Stimulated activated CD4-positive, alpha-beta T cell treated with anti-CD3 and anti-CD28 coated beads, Interleukin-4, amount 100 ng/mL, for 48 hours (primary cell): ENCODE data around the gene ATP8A2.
A peak's percentile ranks its signal among the peaks of the same experiment; 100 is the strongest.

ENCODE experiments used
- DNase-seq, 2 donors: peaks; one replicate each; pipeline ENCODE4 v3.0.0-alpha.2; 2020; ENCODE audit warnings: low read depth in 2 of 2

ATP8A2 gene

GRCh38 chr13:25965596-25965995 lies 593.8 kb downstream of the ATP8A2 start:
- DNase-seq = no peak

DNA sequence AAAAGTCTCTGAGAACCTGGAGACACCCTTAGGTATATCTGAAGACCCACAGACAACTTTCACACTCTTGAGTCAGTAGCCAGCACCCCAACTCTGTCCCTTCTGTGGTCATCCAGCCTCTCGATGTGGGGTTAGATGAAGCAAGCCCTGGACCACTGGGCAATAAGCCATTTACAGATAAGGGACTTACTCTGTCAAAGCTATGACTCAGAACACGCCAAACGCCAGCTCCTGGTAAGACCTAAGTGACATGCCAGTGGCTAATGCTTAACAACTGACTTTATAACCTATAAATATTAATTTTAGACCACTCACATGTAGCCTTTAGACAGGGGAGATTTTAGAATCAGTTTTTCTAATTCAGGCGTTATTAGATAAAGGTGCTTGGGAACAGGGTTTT lies 594.3 kb downstream of the ATP8A2 start:
- no peak for DNase-seq

DNA sequence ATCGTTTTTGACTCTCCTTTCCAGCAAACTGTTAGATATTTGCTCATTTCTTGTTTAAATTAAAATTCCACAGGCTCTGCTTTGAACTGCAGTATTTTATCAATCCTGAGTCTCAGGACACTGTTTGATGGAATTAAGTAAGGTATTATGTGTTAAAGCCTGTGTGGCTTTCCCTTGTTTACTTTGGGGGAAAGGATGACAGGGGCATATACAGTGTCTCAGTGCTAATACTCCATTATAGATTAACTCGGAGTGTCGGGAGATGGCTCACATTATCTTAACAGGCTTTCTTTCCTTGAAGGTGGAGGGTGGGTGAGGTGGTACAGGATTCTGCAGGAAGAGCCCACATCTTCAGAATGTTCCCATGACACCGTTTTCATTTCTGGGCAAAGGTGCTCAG lies 595.4 kb downstream of the ATP8A2 start:
- DNase-seq = no peak

DNA sequence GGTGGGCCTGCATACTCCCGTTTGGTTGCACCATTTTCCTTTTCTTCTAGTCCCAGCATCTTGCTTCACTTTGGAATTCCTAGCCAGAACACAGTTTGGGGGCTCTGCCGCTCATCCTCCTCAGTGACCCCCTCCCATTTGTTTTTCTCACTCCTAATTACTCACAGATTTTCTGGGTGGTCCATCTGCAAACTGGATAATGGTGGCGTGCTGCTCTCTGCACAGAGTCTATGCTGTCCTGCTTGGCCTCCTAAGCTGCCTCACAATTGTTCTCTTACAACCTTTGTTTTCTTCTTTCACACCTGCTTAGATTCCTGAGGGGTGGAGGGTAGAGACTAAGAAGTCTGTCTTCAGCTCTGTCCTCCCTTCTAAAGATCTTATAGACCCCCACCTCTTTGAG lies 599.3 kb downstream of the ATP8A2 start:
- DNase-seq = no peak

- DNase-seq = no peak
Observed at GRCh38 chr13:25971459-25972145, 599.8 kb downstream of the ATP8A2 start.

- DNase-seq = no peak
Observed at GRCh38 chr13:25973085-25973484, 601.3 kb downstream of the ATP8A2 start.

DNA sequence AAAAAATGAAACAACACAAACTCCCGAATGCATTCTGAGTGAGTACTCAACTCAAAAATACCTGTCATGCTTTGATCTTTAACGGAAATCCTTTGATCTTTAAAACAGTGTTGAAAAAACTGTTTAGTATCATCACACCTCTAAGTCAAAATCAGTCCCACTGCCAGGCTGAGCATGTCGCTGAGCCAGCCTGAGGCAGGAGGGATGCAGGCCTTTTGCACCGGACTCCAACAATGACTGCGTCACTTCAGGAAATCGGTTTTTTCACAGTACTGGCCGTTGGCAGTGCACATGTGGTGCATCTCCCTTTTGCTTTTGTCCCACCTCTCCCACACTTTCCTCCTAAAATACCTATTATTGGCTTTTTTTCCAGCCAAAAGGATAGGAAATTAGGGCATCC lies 601.8 kb downstream of the ATP8A2 start:
- no peak for DNase-seq

- DNase-seq = no peak
Observed at GRCh38 chr13:25977216-25977615, 605.4 kb downstream of the ATP8A2 start.

DNA sequence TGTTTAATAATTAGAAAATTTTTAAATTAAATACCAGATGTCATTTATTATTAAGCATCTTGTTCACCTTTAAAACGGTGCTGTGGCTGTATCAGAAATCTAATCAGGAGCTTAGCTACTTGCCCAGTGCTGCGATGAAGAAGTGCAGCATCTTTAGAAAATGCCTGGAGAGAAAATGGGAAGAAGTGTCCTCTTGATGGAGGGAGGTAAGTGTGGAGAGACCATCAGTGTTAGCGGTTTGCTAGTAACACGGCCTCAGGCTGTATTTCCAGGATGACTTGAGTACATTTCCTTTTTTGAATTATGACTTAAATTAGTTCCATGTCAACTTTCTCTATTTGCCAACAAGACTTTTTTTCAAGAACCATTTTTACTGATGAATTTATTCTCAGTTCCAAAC lies 605.9 kb downstream of the ATP8A2 start:
- DNase-seq = no peak

DNA sequence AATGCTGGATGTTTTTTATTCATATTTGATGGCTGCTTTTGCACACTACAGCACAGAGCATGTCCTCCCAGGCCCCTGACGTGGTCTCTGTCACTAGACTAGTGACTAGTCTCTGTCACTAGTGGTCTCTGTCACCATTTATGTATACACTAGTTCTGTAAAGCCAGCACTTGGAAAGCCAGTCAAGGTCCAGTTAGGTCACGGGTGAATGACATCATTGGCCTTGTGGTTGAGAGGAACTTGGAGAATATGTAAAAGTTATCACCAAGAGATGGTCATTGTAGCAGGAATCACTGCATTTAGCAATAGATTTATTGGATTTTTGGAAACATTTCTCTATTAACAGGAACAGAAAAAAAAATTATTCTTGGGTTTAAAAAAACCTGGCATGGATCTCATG lies 607.2 kb downstream of the ATP8A2 start:
- DNase-seq = no peak

- DNase-seq = no peak
Observed at GRCh38 chr13:25979371-25979770, 607.6 kb downstream of the ATP8A2 start.

- DNase-seq = no peak
Observed at GRCh38 chr13:25980255-25980654, 608.5 kb downstream of the ATP8A2 start.

DNA sequence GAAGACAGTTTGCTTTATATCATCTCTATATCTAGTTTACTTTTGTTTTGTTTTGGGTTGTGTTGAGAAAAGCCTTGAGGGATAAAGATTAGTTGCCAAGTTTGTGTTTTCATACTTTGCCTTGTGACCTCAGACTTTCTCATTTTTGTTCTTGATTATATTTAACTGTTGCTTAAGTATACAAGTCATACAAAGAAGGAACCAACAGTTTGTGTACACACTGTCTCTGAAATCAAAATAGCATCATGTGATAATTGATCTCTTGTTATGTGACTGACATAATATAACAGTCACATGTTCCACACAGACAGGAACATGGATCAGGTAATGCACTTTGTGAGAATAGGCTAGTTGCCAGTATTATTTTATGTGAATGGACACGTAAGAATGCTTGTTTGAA lies 609.3 kb downstream of the ATP8A2 start:
- DNase-seq = no peak

GRCh38 chr13:25982907-25983306 lies 611.1 kb downstream of the ATP8A2 start:
- no peak for DNase-seq

- DNase-seq = no peak
Observed at GRCh38 chr13:25987987-25988386, 616.2 kb downstream of the ATP8A2 start.

- DNase-seq = no peak
Observed at GRCh38 chr13:25988661-25989060, 616.9 kb downstream of the ATP8A2 start.

DNA sequence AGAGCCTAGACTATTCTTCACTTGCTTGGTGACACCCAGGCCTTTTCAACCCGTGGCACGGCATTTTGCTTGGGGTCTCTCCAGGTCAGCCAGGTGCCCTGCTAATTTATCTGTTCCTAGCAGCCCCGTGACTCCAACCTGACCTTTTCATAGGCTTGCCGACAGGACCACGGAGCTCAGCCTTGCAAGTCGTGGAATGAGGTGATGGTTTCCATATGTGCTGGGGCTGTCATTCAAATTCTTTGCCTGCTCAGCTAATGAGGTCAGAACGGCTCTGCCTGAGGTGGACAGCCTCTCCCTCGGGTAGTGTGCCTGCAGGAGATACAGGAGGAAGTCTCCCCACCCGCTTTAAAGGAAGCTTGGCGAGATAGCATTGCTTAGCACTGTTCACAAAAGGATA lies 619.0 kb downstream of the ATP8A2 start:
- no peak for DNase-seq

- no peak for DNase-seq
Observed at GRCh38 chr13:25992076-25992475, 620.3 kb downstream of the ATP8A2 start.

DNA sequence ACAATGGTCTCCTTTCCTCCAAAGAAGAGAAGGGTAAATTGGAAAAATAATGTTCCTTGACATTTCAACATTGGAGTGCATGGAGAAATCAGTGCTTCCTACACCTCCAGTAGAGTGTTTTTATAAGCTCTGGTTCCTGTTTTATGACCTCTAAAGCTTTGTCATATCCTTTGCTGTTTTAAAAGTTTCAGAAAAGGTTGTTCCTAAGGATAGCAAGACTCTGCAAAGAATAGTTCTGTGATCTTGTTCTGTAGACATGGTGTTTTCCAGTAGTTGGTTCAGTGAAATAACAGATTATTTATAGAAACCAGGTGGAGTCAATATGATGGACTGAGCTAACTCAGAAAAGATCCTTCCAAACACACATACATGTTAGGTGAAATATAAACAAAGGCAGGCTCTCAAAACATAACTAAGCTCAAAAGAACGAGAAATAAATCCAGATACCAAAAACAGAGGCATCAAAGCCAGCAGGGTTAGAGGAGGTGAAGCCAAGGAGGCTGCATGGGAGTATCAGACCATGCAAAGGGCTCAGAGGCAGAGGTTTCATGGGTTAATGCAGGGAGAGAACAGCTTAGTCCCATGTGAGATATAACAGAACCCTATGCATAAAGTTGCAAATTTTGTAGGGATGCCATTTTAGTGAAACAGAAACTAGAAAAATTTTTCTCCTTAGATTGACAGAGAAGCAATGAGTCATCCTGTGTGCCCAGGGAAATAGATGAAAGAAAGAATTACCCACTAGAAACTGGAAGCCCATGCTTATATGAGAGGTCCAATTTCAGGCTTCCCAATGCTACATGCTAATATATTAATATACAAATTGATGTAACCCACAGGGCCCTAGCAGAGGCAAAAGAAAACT lies 635.7 kb downstream of the ATP8A2 start:
- no peak for DNase-seq

DNA sequence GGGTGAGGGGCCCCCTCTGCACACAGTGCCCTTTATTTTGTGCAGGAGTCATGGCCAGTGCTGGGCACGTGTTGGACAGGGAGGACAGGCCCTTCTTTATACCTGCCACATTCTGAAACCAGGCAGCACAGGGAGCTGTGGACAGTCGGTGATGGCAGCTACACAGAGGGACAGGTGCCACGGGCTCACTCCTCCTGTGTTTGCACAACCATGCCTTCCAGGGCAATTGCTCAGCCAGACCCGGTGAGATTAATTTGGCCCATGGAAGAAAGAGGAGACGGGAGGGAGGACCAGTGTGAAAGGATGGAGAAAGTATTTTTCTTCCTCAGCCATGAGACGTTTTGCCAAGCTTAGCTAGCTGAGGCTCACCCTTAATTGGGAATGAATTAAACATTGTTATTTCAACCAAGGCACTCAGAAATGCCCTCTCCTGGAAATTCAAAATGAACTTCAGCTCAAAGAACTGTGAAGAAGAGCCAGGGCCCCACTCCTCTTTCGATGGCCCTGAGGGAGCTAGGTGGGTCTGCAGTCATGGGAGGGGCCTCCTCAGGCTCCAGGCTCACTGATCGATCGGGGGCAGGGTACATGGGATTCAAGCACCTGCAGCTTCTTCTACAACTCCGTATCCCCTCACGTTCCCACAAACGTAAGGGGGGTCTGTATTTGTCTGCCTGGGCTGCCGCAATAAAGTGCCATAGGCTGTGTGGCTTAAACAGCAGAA lies 638.9 kb downstream of the ATP8A2 start:
- DNase-seq = no peak

DNA sequence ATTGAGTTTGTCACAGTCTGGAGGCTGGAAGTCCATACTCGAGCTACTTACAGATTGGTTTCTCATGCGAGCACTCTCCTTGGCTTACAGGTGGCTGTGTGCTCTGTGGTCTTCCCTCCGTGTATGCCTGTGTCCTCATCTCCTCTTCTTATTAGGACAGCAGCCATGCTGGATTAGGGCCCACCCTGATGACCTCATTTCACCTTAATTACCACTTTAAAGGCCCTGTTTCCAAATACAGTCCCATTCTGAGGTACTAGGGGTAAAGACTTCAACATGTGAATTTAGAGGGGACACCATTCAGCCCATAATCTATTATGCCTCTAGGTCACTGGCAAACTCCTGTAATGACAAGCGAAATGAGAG lies 639.4 kb downstream of the ATP8A2 start:
- no peak for DNase-seq

GRCh38 chr13:26011996-26012821 lies 640.4 kb downstream of the ATP8A2 start:
- DNase-seq = peak; percentile 22 to 26
